Activated CD8-positive, alpha-beta memory T cell treated with anti-CD3 and anti-CD28 coated beads for 24 hours (primary cell): ENCODE measurements around the gene MILR1.
"Not testable (repeated sequence)": the region's sequence is repeated elsewhere in the genome, so short reads cannot be mapped to it uniquely, and the experiment has no call there.

ENCODE experiments used
- DNase-seq: peaks from one replicate; pipeline ENCODE4 v3.0.0-alpha.2; 2020

MILR1 gene

GRCh38 chr17:64472564-64472963 lies 23.6 kb downstream of the MILR1 start:
- DNase-seq: no peak

GRCh38 chr17:64477849-64478248 lies 28.9 kb downstream of the MILR1 start:
- DNase-seq: no peak

GRCh38 chr17:64480951-64481350 lies 32.0 kb downstream of the MILR1 start:
- no peak for DNase-seq

- DNase-seq: no peak
Measured at GRCh38 chr17:64484380-64484779, 35.5 kb downstream of the MILR1 start.

- DNase-seq: no peak
Measured at GRCh38 chr17:64488301-64488700, 39.4 kb downstream of the MILR1 start.

- no peak for DNase-seq
Measured at GRCh38 chr17:64491034-64491860, 42.3 kb downstream of the MILR1 start.

- no peak for DNase-seq
Measured at GRCh38 chr17:64491994-64492393, 43.1 kb downstream of the MILR1 start.

- no peak for DNase-seq
Measured at GRCh38 chr17:64492481-64493109, 43.7 kb downstream of the MILR1 start.

- DNase-seq: no peak
Measured at GRCh38 chr17:64494121-64494520, 45.2 kb downstream of the MILR1 start.

GRCh38 chr17:64495300-64495699 lies 46.4 kb downstream of the MILR1 start:
- not testable (repeated sequence) for DNase-seq

- DNase-seq: no peak
Measured at GRCh38 chr17:64496348-64496785, 47.5 kb downstream of the MILR1 start.

GRCh38 chr17:64496786-64497564 lies 48.1 kb downstream of the MILR1 start, which contains the start of gene POLG2:
TSS of gene POLG2 (minus strand) at chr17:64497054. CDS start at chr17:64496968, 86 bp downstream.
- DNase-seq: peak; percentile 98

- peak; percentile 84 for DNase-seq
Measured at GRCh38 chr17:64497565-64498035, 48.7 kb downstream of the MILR1 start.

GRCh38 chr17:64498308-64499203 lies 49.6 kb downstream of the MILR1 start:
- no peak for DNase-seq

- no peak for DNase-seq
Measured at GRCh38 chr17:64499805-64500486, 51.0 kb downstream of the MILR1 start.

GRCh38 chr17:64500487-64500859 lies 51.6 kb downstream of the MILR1 start:
- DNase-seq: no peak

- DNase-seq: no peak
Measured at GRCh38 chr17:64500862-64501765, 52.2 kb downstream of the MILR1 start.

GRCh38 chr17:64502021-64502420 lies 53.1 kb downstream of the MILR1 start:
- DNase-seq: no peak

GRCh38 chr17:64502809-64503208 lies 53.9 kb downstream of the MILR1 start:
- DNase-seq: no peak

GRCh38 chr17:64503341-64503740 lies 54.4 kb downstream of the MILR1 start:
- DNase-seq: no peak
